ENCODE results near the gene SEH1L.

SEH1L gene

GRCh38 chr18:13019301-13019700 is 71.5 kb downstream of the SEH1L start:
- no peak for DNase-seq
- in situ Hi-C loops (cut with MboI; ENCODE audit: low pct_unique_long_range_greater_than_20kb, low sequenced_read_pairs), result no loop called here

- in situ Hi-C loops (cut with MboI; ENCODE audit: low pct_unique_long_range_greater_than_20kb, low sequenced_read_pairs), result no loop called here
Measured at GRCh38 chr18:13022644-13023043, 74.8 kb downstream of the SEH1L start.

DNA sequence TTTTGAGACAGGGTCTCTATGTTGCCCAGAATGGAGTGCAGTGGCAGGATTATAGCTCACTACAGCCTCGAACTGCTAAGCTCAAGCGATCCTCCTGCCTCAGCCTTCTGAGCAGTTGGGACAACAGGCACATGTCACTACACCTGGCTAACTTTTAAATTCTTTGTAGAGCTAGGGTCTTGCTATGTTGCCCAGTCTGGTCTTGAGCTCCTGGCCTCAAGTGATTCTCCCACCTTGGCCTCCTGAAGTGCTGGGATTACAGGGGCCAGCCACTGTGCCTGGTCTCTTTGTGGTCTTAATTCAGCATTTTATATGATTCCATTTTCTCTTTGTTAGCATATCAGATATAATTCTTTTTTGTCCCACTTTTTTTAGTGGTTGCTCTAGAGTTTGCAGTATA is 77.4 kb downstream of the SEH1L start:
- in situ Hi-C loops (cut with MboI; ENCODE audit: low pct_unique_long_range_greater_than_20kb, low sequenced_read_pairs), result no loop called here
- no peak for DNase-seq

More at GRCh38 chr18:13022644-13023043, 74.8 kb downstream of the SEH1L start:
- DNase-seq, result no peak

- DNase-seq, result no peak
- in situ Hi-C loops (cut with MboI; ENCODE audit: low pct_unique_long_range_greater_than_20kb, low sequenced_read_pairs), result no loop called here
Measured at GRCh38 chr18:13026583-13027270, 78.9 kb downstream of the SEH1L start.

DNA sequence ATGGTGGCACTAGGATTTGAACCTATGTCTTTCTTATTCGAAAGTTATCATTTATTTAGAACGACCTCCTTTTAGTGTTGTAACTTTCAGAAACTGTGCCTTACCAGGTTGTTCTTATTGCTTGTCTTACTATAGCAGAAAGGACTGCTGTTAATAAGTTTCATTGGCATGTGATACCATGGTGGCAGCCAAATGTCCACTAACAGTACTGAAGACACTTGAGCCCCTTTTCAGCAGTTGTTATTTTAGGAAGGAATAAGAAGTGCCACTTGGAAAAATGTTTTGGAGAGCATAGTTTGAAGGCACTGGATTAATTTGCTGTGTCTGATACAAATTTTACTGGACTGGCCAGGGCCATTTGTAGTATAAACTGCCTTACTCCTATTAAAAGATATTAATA is 81.1 kb downstream of the SEH1L start:
- no peak for DNase-seq
- in situ Hi-C loops (cut with MboI; ENCODE audit: low pct_unique_long_range_greater_than_20kb, low sequenced_read_pairs), result no loop called here

- DNase-seq, result no peak
- in situ Hi-C loops (cut with MboI; ENCODE audit: low pct_unique_long_range_greater_than_20kb, low sequenced_read_pairs), result no loop called here
Measured at GRCh38 chr18:13032173-13032572, 84.4 kb downstream of the SEH1L start.

- in situ Hi-C loops (cut with MboI; ENCODE audit: low pct_unique_long_range_greater_than_20kb, low sequenced_read_pairs), result no loop called here
- no peak for DNase-seq
Measured at GRCh38 chr18:13035249-13035914, 87.6 kb downstream of the SEH1L start.

- in situ Hi-C loops (cut with MboI; ENCODE audit: low pct_unique_long_range_greater_than_20kb, low sequenced_read_pairs), result no loop called here
Measured at GRCh38 chr18:13036622-13037320, 89.0 kb downstream of the SEH1L start.

More at GRCh38 chr18:13036622-13037320, 89.0 kb downstream of the SEH1L start:
- no peak for DNase-seq
